ENCODE data around the gene ZNF862.

The ZNF862 gene

DNA sequence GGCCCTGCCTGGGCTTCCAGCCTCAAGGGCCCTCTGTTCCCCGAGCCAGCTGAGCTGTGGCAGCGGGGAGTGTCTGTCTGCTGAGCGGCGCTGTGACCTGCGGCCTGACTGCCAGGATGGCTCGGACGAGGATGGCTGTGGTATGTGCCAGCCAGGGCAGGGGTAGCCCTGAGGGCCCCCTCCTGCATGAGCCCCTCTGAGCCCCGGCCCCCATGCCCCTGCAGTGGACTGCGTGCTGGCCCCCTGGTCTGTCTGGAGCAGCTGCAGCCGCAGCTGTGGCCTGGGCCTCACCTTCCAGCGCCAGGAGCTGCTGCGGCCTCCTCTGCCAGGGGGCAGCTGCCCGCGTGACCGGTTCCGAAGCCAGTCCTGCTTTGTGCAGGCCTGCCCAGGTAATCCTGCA lies 36.4 kb upstream of the ZNF862 start:
- TF ChIP-seq POLR2AphosphoS5 (IDR thresholded peaks at IDR 0.05; ENCODE audit: low read depth, low read length) (no peak), SIN3A (IDR thresholded peaks at IDR 0.05; ENCODE audit: borderline replicate concordance, insufficient read depth, low read length) (no peak), FOXP2 (optimal IDR thresholded peaks at IDR 0.05; ENCODE audit: borderline replicate concordance, extremely low read depth, extremely low read length, insufficient read depth) (no peak), TAF1 (IDR thresholded peaks at IDR 0.05; ENCODE audit: borderline replicate concordance, insufficient read depth, low read length) (no peak)
- TF ChIP-seq, protein P1, sequence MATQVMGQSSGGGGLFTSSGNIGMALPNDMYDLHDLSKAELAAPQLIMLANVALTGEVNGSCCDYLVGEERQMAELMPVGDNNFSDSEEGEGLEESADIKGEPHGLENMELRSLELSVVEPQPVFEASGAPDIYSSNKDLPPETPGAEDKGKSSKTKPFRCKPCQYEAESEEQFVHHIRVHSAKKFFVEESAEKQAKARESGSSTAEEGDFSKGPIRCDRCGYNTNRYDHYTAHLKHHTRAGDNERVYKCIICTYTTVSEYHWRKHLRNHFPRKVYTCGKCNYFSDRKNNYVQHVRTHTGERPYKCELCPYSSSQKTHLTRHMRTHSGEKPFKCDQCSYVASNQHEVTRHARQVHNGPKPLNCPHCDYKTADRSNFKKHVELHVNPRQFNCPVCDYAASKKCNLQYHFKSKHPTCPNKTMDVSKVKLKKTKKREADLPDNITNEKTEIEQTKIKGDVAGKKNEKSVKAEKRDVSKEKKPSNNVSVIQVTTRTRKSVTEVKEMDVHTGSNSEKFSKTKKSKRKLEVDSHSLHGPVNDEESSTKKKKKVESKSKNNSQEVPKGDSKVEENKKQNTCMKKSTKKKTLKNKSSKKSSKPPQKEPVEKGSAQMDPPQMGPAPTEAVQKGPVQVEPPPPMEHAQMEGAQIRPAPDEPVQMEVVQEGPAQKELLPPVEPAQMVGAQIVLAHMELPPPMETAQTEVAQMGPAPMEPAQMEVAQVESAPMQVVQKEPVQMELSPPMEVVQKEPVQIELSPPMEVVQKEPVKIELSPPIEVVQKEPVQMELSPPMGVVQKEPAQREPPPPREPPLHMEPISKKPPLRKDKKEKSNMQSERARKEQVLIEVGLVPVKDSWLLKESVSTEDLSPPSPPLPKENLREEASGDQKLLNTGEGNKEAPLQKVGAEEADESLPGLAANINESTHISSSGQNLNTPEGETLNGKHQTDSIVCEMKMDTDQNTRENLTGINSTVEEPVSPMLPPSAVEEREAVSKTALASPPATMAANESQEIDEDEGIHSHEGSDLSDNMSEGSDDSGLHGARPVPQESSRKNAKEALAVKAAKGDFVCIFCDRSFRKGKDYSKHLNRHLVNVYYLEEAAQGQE (IDR thresholded peaks at IDR 0.05; ENCODE audit: insufficient read depth in 1 of 2, low read depth in 2 of 2, low read length in 2 of 2) = no peak

- no peak for TF ChIP-seq FOXP2 (optimal IDR thresholded peaks at IDR 0.05; ENCODE audit: borderline replicate concordance, extremely low read depth, extremely low read length, insufficient read depth)
These were observed 35.2 kb upstream of the ZNF862 start for GRCh38 chr7:149802966-149803365.

DNA sequence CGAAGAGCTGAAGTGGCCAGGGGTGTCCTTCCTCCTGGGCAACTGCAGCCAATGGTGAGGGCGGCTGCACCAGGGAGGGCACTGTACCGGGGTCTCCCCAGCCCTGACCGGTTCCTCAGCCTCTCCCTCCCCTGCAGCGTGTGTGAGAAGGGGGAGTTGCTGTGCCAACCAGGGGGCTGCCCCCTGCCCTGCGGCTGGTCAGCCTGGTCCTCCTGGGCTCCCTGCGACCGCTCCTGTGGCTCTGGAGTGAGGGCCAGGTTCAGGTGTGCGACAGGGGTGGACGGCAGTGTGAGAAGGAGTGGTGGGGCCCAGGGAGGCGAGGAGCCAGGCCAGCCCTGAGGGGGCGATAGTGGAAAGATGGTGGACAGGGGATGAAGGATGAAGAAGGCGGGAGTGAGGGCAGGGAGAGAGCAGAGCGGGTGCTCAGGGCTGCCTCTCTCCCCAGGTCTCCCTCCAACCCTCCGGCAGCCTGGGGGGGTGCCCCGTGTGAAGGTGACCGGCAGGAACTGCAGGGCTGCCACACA lies 34.6 kb upstream of the ZNF862 start:
- TF ChIP-seq SIN3A (IDR thresholded peaks at IDR 0.05; ENCODE audit: borderline replicate concordance, insufficient read depth, low read length) = no peak
- no peak for TF ChIP-seq POLR2AphosphoS5 (IDR thresholded peaks at IDR 0.05; ENCODE audit: low read depth, low read length)
- TF ChIP-seq FOXP2 (optimal IDR thresholded peaks at IDR 0.05; ENCODE audit: borderline replicate concordance, extremely low read depth, extremely low read length, insufficient read depth) = no peak
- TF ChIP-seq TAF1 (IDR thresholded peaks at IDR 0.05; ENCODE audit: borderline replicate concordance, insufficient read depth, low read length) = no peak
- TF ChIP-seq, protein P1 (IDR thresholded peaks at IDR 0.05; ENCODE audit: insufficient read depth in 1 of 2, low read depth in 2 of 2, low read length in 2 of 2) = no peak

- TF ChIP-seq POLR2AphosphoS5 (IDR thresholded peaks at IDR 0.05; ENCODE audit: low read depth, low read length) (no peak), TAF1 (IDR thresholded peaks at IDR 0.05; ENCODE audit: borderline replicate concordance, insufficient read depth, low read length) (no peak), SIN3A (IDR thresholded peaks at IDR 0.05; ENCODE audit: borderline replicate concordance, insufficient read depth, low read length) (no peak), FOXP2 (optimal IDR thresholded peaks at IDR 0.05; ENCODE audit: borderline replicate concordance, extremely low read depth, extremely low read length, insufficient read depth) (no peak)
- TF ChIP-seq, protein P1 (IDR thresholded peaks at IDR 0.05; ENCODE audit: insufficient read depth in 1 of 2, low read depth in 2 of 2, low read length in 2 of 2) = no peak
These were observed 34.1 kb upstream of the ZNF862 start for GRCh38 chr7:149804106-149804505.

DNA sequence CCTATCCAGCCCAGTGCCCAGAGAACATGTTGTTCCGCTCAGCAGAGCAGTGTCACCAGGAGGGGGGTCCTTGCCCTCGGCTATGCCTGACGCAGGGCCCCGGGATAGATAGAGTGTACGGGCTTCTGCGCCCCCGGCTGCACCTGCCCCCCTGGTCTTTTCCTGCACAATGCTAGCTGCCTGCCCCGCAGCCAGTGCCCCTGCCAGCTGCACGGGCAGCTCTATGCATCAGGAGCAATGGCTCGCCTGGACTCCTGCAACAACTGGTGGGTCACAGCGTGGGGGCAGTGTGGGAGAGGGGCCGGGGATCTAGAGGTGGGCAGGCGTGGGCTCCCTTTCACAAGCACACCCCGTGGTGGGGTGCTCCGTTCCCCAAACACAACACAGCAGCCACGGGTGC lies 31.4 kb upstream of the ZNF862 start:
- TF ChIP-seq TAF1 (IDR thresholded peaks at IDR 0.05; ENCODE audit: borderline replicate concordance, insufficient read depth, low read length) (no peak), SIN3A (IDR thresholded peaks at IDR 0.05; ENCODE audit: borderline replicate concordance, insufficient read depth, low read length) (no peak), POLR2AphosphoS5 (IDR thresholded peaks at IDR 0.05; ENCODE audit: low read depth, low read length) (no peak), FOXP2 (optimal IDR thresholded peaks at IDR 0.05; ENCODE audit: borderline replicate concordance, extremely low read depth, extremely low read length, insufficient read depth) (no peak)

- TF ChIP-seq SIN3A (IDR thresholded peaks at IDR 0.05; ENCODE audit: borderline replicate concordance, insufficient read depth, low read length) = no peak
- TF ChIP-seq TAF1 (IDR thresholded peaks at IDR 0.05; ENCODE audit: borderline replicate concordance, insufficient read depth, low read length) = no peak
- TF ChIP-seq, protein P1 (IDR thresholded peaks at IDR 0.05; ENCODE audit: insufficient read depth in 1 of 2, low read depth in 2 of 2, low read length in 2 of 2) = no peak
- no peak for TF ChIP-seq POLR2AphosphoS5 (IDR thresholded peaks at IDR 0.05; ENCODE audit: low read depth, low read length)
These were observed 29.9 kb upstream of the ZNF862 start for GRCh38 chr7:149808311-149808710.

All from PFSK-1 (cell line).